Endodermal cell (in vitro differentiated cells): ENCODE results near the gene C16orf86. TPM values are rescaled to one million over a fixed set of nuclear protein-coding genes. Genes with fewer than 3 reads are reported as not detected.

Experiments
- DNase-seq: peaks from one replicate; pipeline ENCODE4 v3.0.0-alpha.2; 2017
- H3K27ac ChIP-seq: 2 replicates; pipeline ENCODE4 v1.5.1; 2013; ENCODE audit warnings: mild to moderate bottlenecking, low read depth, low read length, moderate library complexity
- H3K27me3 ChIP-seq: 2 replicates; pipeline ENCODE4 v1.6.1; 2013; ENCODE audit warnings: mild to moderate bottlenecking, low read length, moderate library complexity; ENCODE audit not compliant: insufficient read depth, control insufficient read depth, poor library complexity, severe bottlenecking
- H3K36me3 ChIP-seq: 2 replicates; pipeline ENCODE4 v1.7.0; 2013; ENCODE audit warnings: mild to moderate bottlenecking, low read length, moderate library complexity; ENCODE audit not compliant: control insufficient read depth, insufficient read depth
- H3K4me1 ChIP-seq: one replicate; pipeline ENCODE4 v1.7.0; 2013; ENCODE audit warnings: low read length; ENCODE audit not compliant: control insufficient read depth, insufficient read depth
- H3K4me3 ChIP-seq: 2 replicates; pipeline ENCODE4 v1.5.1; 2013; ENCODE audit warnings: mild to moderate bottlenecking, low read length, moderate library complexity
- H3K9ac ChIP-seq: 2 replicates; pipeline ENCODE4 v1.6.1; 2013; ENCODE audit warnings: mild to moderate bottlenecking, low read length, moderate library complexity; ENCODE audit not compliant: poor library complexity, severe bottlenecking; ENCODE audit errors: extremely low read depth
- H3K9me3 ChIP-seq: 2 replicates; pipeline ENCODE4 v1.6.1; 2013; ENCODE audit warnings: mild to moderate bottlenecking, low read length, moderate library complexity; ENCODE audit not compliant: control insufficient read depth
- H3K27ac Mint-ChIP-seq: 2 replicates; pipeline ENCODE4 v1.8.0; 2020; ENCODE audit warnings: mixed read lengths
- H3K27me3 Mint-ChIP-seq: 2 replicates; pipeline ENCODE4 v1.8.0; 2021; ENCODE audit warnings: mild to moderate bottlenecking, mixed read lengths; ENCODE audit not compliant: insufficient read depth
- H3K36me3 Mint-ChIP-seq: 2 replicates; pipeline ENCODE4 v1.8.0; 2020; ENCODE audit warnings: low read depth, mixed read lengths
- H3K4me1 Mint-ChIP-seq: 2 replicates; pipeline ENCODE4 v1.8.0; 2020; ENCODE audit warnings: mixed read lengths
- H3K4me3 Mint-ChIP-seq: 2 replicates; pipeline ENCODE4 v1.8.0; 2020; ENCODE audit warnings: mild to moderate bottlenecking, moderate library complexity, mixed read lengths
- H3K9me3 Mint-ChIP-seq: 2 replicates; pipeline ENCODE4 v1.8.0; 2020; ENCODE audit warnings: mild to moderate bottlenecking, mixed read lengths
- CTCF ChIP-seq: fragments of 200-600 bp; sonication (generic); conservative IDR thresholded peaks from 2 replicates; pipeline ENCODE4 v1.5.0; 2021; ENCODE audit warnings: antibody characterized with exemption, mild to moderate bottlenecking
- WGBS, 2 experiments: methylation state at CpG; one replicate each; pipeline versions ENCODE4 v1.1.5 to v1.1.7; 2013; ENCODE audit warnings: missing lambda C conversion rate in 2 of 2, mixed read lengths in 1 of 2; ENCODE audit not compliant: insufficient coverage in 1 of 2, insufficient read length in 1 of 2; 5-methylcytosine and 5-hydroxymethylcytosine counted together
- total RNA-seq, 2 donors: library from RNA; stranded (reverse); fragmentation: NEBNext Ultra II Directional in 1 of 2; extraction: Animal tissue kit (Norgen Biotek cat#: 25700) in 1 of 2; gene quantifications; 2 replicates in 1 of 2; 3 replicates in 1 of 2; pipeline ENCODE4 v1.2.1, GENCODE V29; 2021

C16orf86 gene
- total RNA-seq, 2 donors from 2014 or later: 3.6 to 4.7 TPM

GRCh38 chr16:67663151-67663876 lies 3.3 kb upstream of the C16orf86 start:
- no peak overlapping the region for H3K4me3 Mint-ChIP-seq

DNA sequence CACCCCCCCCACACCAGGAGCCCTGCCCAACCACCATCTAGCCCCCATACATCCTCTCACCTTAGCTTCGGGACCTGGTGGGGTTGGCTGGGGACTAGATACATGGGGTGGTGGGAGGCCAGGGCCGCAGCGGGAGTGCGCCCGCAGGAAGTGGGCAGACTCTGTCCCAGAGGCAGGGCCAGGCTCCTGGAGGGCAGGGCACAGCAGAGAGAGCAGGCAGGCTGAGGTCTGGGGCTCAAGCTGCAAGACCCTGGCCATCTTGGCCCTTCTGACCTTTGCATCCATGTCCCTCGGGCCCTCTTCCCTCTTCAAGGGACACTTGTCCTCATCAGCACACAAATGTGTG lies 2.8 kb upstream of the C16orf86 start:
- peaks cover 12% of the 10 kb centered on the region for H3K36me3 ChIP-seq
- peaks cover 8% of the 10 kb centered on the region for H3K4me1 ChIP-seq
- Mint-ChIP-seq H3K4me1 (peaks cover 9% of the 10 kb centered on the region), H3K36me3 (peaks cover 13% of the 10 kb centered on the region), H3K9me3 (no peaks in the 10 kb centered on the region), H3K27ac (peak overlapping the region; percentile 20), H3K27me3 (peaks cover 6% of the 10 kb centered on the region), H3K4me3 (no peak overlapping the region)
- no peak overlapping the region for H3K4me3 ChIP-seq
- H3K27me3 ChIP-seq: no peaks in the 10 kb centered on the region
- no peaks in the 10 kb centered on the region for H3K9me3 ChIP-seq
- TF ChIP-seq CTCF: peak; percentile 8
- H3K9ac ChIP-seq: no peak overlapping the region
- no peak for DNase-seq
- WGBS, 2 experiments: 95 to 98% methylated on average over 5 to 6 of the region's 6 CpGs
- no peak overlapping the region for H3K27ac ChIP-seq

More at GRCh38 chr16:67663151-67663876, 3.3 kb upstream of the C16orf86 start:
- H3K27me3 ChIP-seq: no peaks in the 10 kb centered on the region
- no peak overlapping the region for H3K27ac ChIP-seq
- no peak overlapping the region for H3K9ac ChIP-seq
- 80 to 82% methylated on average over 15 to 25 of the region's 25 CpGs for WGBS, 2 experiments
- H3K36me3 Mint-ChIP-seq: peaks cover 13% of the 10 kb centered on the region
- TF ChIP-seq CTCF: peak; percentile 69
- no peaks in the 10 kb centered on the region for H3K9me3 ChIP-seq
- no peaks in the 10 kb centered on the region for H3K9me3 Mint-ChIP-seq
- peaks cover 8% of the 10 kb centered on the region for H3K4me1 ChIP-seq
- DNase-seq: peak; percentile 89
- no peak overlapping the region for H3K27ac Mint-ChIP-seq
- peaks cover 6% of the 10 kb centered on the region for H3K27me3 Mint-ChIP-seq
- H3K4me1 Mint-ChIP-seq: peaks cover 9% of the 10 kb centered on the region
- no peak overlapping the region for H3K4me3 ChIP-seq
- H3K36me3 ChIP-seq: peaks cover 17% of the 10 kb centered on the region

GRCh38 chr16:67664258-67664657 lies 2.4 kb upstream of the C16orf86 start:
- peaks cover 9% of the 10 kb centered on the region for H3K4me1 Mint-ChIP-seq
- peaks cover 11% of the 10 kb centered on the region for H3K36me3 ChIP-seq
- H3K9ac ChIP-seq: no peak overlapping the region
- H3K4me3 ChIP-seq: no peak overlapping the region
- H3K27ac Mint-ChIP-seq: peak overlapping the region; percentile 20
- WGBS, 2 experiments: 92 to 100% methylated on average over 4 of the region's 4 CpGs
- no peak overlapping the region for H3K27ac ChIP-seq
- peaks cover 5% of the 10 kb centered on the region for H3K4me1 ChIP-seq
- no peak for TF ChIP-seq CTCF
- H3K4me3 Mint-ChIP-seq: no peak overlapping the region
- no peaks in the 10 kb centered on the region for H3K9me3 ChIP-seq
- DNase-seq: no peak
- no peaks in the 10 kb centered on the region for H3K9me3 Mint-ChIP-seq
- H3K27me3 ChIP-seq: no peaks in the 10 kb centered on the region
- H3K36me3 Mint-ChIP-seq: peaks cover 13% of the 10 kb centered on the region
- peaks cover 6% of the 10 kb centered on the region for H3K27me3 Mint-ChIP-seq
